Measurements from ENCODE around the gene KRTAP19-8.

The KRTAP19-8 gene, protein sequence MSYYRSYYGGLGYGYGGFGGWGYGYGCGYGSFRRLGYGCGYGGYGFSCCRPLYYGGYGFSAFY

GRCh38 chr21:31038376-31038775, at the start of gene KRTAP19-8:
TSS of gene KRTAP19-8 (minus strand) at chr21:31038476. CDS start at chr21:31038443, 33 bp downstream.
- Histone ChIP-seq H3K27ac (ENCODE audit: low read depth, low read length) (no peak within 1 kb of the TSS), H3K4me1 (ENCODE audit: control insufficient read depth, insufficient read depth, low read length) (no peaks in the 10 kb centered on the region), H3K9ac (ENCODE audit: low read length) (no peak within 1 kb of the TSS), H3K36me3 (ENCODE audit: control insufficient read depth, insufficient read depth, low read length) (no peaks in the 10 kb centered on the region), H3K4me3 (ENCODE audit: low read length) (no peak within 1 kb of the TSS), H3K27me3 (ENCODE audit: control insufficient read depth, insufficient read depth, low read length) (no peaks in the 10 kb centered on the region)

GRCh38 chr21:31087639-31088473, 49.6 kb upstream of the KRTAP19-8 start:
- Histone ChIP-seq H3K36me3 (ENCODE audit: control insufficient read depth, insufficient read depth, low read length) (no peaks in the 10 kb centered on the region), H3K27me3 (ENCODE audit: control insufficient read depth, insufficient read depth, low read length) (no peaks in the 10 kb centered on the region), H3K4me3 (ENCODE audit: low read length) (no peak overlapping the region), H3K4me1 (ENCODE audit: control insufficient read depth, insufficient read depth, low read length) (no peaks in the 10 kb centered on the region), H3K9ac (ENCODE audit: low read length) (no peak overlapping the region), H3K27ac (ENCODE audit: low read depth, low read length) (no peak overlapping the region)

DNA sequence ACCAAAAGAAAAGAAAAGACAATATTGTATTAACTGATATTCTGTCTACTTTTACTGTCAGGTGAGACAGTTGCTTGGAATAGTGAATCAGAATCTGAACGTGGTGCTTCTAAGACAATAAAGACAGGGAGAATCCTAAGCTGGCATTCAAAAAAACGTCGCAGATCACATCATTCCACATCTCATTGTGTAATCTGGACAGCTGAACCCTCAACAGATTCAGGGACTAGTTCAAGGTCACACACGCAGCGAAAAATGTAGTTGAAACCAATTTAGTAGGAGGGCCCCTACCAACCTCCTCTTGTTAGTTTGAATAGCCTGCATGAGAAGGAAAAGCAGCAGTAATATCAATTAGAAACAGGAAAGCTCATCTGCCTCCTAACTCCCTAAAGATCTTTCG, 46.4 kb upstream of the KRTAP19-8 start:
- Histone ChIP-seq H3K4me1 (ENCODE audit: control insufficient read depth, insufficient read depth, low read length) (no peaks in the 10 kb centered on the region), H3K27me3 (ENCODE audit: control insufficient read depth, insufficient read depth, low read length) (no peaks in the 10 kb centered on the region), H3K4me3 (ENCODE audit: low read length) (no peak overlapping the region), H3K36me3 (ENCODE audit: control insufficient read depth, insufficient read depth, low read length) (no peaks in the 10 kb centered on the region), H3K27ac (ENCODE audit: low read depth, low read length) (no peak overlapping the region), H3K9ac (ENCODE audit: low read length) (no peak overlapping the region)

GRCh38 chr21:31078796-31079195, 40.5 kb upstream of the KRTAP19-8 start:
- H3K27me3 ChIP-seq (ENCODE audit: control insufficient read depth, insufficient read depth, low read length), result no peaks in the 10 kb centered on the region
- H3K27ac ChIP-seq (ENCODE audit: low read depth, low read length), result no peak overlapping the region
- no peaks in the 10 kb centered on the region for H3K36me3 ChIP-seq (ENCODE audit: control insufficient read depth, insufficient read depth, low read length)
- H3K4me3 ChIP-seq (ENCODE audit: low read length), result no peak overlapping the region
- no peak overlapping the region for H3K9ac ChIP-seq (ENCODE audit: low read length)
- no peaks in the 10 kb centered on the region for H3K4me1 ChIP-seq (ENCODE audit: control insufficient read depth, insufficient read depth, low read length)

DNA sequence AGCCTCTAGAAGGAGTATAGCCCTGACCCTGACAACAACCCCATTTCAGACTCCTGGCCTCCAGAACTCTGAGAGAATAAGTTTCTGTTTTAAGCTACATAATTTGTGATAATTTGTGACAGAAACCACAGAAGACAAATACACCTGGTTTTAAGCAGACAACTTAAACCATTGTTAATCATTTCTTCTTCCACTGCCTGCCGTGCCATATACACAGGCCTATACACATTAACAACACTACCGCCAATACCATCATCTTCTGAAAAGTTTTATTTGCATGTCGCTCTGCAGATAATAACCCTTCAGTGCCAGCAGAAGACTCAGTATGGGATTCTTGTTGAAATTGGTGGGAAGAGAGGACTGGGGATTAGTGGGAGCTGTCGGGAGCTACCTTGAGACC, 39.9 kb upstream of the KRTAP19-8 start:
- H3K27ac ChIP-seq (ENCODE audit: low read depth, low read length), result no peak overlapping the region
- no peaks in the 10 kb centered on the region for H3K36me3 ChIP-seq (ENCODE audit: control insufficient read depth, insufficient read depth, low read length)

DNA sequence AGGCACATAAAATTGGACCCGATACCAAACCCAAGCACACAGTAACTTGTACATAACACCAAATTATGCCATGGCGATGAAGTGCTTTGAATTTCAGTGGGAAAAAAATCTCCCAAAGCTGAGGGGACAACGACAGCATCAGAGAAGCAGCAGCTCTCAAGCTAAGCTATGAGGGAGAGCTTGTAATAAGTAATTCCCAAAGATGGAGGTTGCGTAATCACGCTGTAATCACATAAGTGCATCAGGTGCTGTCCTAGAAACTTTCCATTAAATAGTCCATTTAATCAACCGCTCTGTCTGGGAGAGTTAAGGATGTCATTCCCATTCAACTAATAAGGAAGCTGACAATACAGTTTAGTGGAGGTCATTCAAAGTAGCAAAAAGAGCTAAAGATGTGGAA, 37.6 kb upstream of the KRTAP19-8 start:
- no peaks in the 10 kb centered on the region for H3K36me3 ChIP-seq (ENCODE audit: control insufficient read depth, insufficient read depth, low read length)
- no peaks in the 10 kb centered on the region for H3K27me3 ChIP-seq (ENCODE audit: control insufficient read depth, insufficient read depth, low read length)
- H3K27ac ChIP-seq (ENCODE audit: low read depth, low read length), result no peak overlapping the region
- H3K9ac ChIP-seq (ENCODE audit: low read length), result no peak overlapping the region
- H3K4me3 ChIP-seq (ENCODE audit: low read length), result no peak overlapping the region
- H3K4me1 ChIP-seq (ENCODE audit: control insufficient read depth, insufficient read depth, low read length), result no peaks in the 10 kb centered on the region

More for the DNA sequence above, 39.9 kb upstream of the KRTAP19-8 start:
- Histone ChIP-seq H3K27me3 (ENCODE audit: control insufficient read depth, insufficient read depth, low read length) (no peaks in the 10 kb centered on the region), H3K4me3 (ENCODE audit: low read length) (no peak overlapping the region), H3K9ac (ENCODE audit: low read length) (no peak overlapping the region), H3K4me1 (ENCODE audit: control insufficient read depth, insufficient read depth, low read length) (no peaks in the 10 kb centered on the region)

DNA sequence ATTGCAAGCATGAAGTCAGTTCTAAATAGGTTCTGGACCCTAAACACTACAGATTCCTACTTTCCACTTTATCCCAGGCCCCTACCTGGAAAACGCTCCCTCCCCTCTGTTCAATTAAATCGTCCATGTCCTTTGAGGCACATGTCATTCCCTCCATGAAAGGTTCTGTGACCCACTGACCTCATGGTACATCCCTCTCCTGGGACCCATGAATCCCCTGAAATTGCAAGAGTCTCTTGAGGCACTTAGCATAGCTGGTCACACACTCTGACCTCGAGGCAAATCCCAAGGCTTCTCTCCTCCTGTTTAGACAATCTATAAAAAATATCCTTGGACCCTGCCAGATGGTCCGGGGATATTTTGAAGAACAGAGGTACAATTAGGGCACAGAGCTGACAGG, 34.3 kb upstream of the KRTAP19-8 start:
- Histone ChIP-seq H3K36me3 (ENCODE audit: control insufficient read depth, insufficient read depth, low read length) (no peaks in the 10 kb centered on the region), H3K9ac (ENCODE audit: low read length) (no peak overlapping the region), H3K4me1 (ENCODE audit: control insufficient read depth, insufficient read depth, low read length) (no peaks in the 10 kb centered on the region), H3K27ac (ENCODE audit: low read depth, low read length) (no peak overlapping the region), H3K27me3 (ENCODE audit: control insufficient read depth, insufficient read depth, low read length) (no peaks in the 10 kb centered on the region), H3K4me3 (ENCODE audit: low read length) (no peak overlapping the region)

- Histone ChIP-seq H3K36me3 (ENCODE audit: control insufficient read depth, insufficient read depth, low read length) (no peaks in the 10 kb centered on the region), H3K27ac (ENCODE audit: low read depth, low read length) (no peak overlapping the region), H3K4me3 (ENCODE audit: low read length) (no peak overlapping the region), H3K9ac (ENCODE audit: low read length) (no peak overlapping the region), H3K27me3 (ENCODE audit: control insufficient read depth, insufficient read depth, low read length) (no peaks in the 10 kb centered on the region), H3K4me1 (ENCODE audit: control insufficient read depth, insufficient read depth, low read length) (no peaks in the 10 kb centered on the region)
Observed at GRCh38 chr21:31064803-31065202, 26.5 kb upstream of the KRTAP19-8 start.

GRCh38 chr21:31052489-31053142, 14.3 kb upstream of the KRTAP19-8 start:
- no peak overlapping the region for H3K4me3 ChIP-seq (ENCODE audit: low read length)
- H3K9ac ChIP-seq (ENCODE audit: low read length), result no peak overlapping the region
- no peak overlapping the region for H3K27ac ChIP-seq (ENCODE audit: low read depth, low read length)
- no peaks in the 10 kb centered on the region for H3K36me3 ChIP-seq (ENCODE audit: control insufficient read depth, insufficient read depth, low read length)
- H3K27me3 ChIP-seq (ENCODE audit: control insufficient read depth, insufficient read depth, low read length), result no peaks in the 10 kb centered on the region
- no peaks in the 10 kb centered on the region for H3K4me1 ChIP-seq (ENCODE audit: control insufficient read depth, insufficient read depth, low read length)

GRCh38 chr21:31050577-31051157, 12.4 kb upstream of the KRTAP19-8 start:
- Histone ChIP-seq H3K9ac (ENCODE audit: low read length) (no peak overlapping the region), H3K27ac (ENCODE audit: low read depth, low read length) (no peak overlapping the region), H3K4me1 (ENCODE audit: control insufficient read depth, insufficient read depth, low read length) (no peaks in the 10 kb centered on the region), H3K27me3 (ENCODE audit: control insufficient read depth, insufficient read depth, low read length) (no peaks in the 10 kb centered on the region), H3K4me3 (ENCODE audit: low read length) (no peak overlapping the region), H3K36me3 (ENCODE audit: control insufficient read depth, insufficient read depth, low read length) (no peaks in the 10 kb centered on the region)

GRCh38 chr21:31045841-31046240, 7.6 kb upstream of the KRTAP19-8 start:
- no peak overlapping the region for H3K9ac ChIP-seq (ENCODE audit: low read length)
- H3K27ac ChIP-seq (ENCODE audit: low read depth, low read length), result no peak overlapping the region
- no peaks in the 10 kb centered on the region for H3K27me3 ChIP-seq (ENCODE audit: control insufficient read depth, insufficient read depth, low read length)
- no peaks in the 10 kb centered on the region for H3K4me1 ChIP-seq (ENCODE audit: control insufficient read depth, insufficient read depth, low read length)
- H3K36me3 ChIP-seq (ENCODE audit: control insufficient read depth, insufficient read depth, low read length), result no peaks in the 10 kb centered on the region
- no peak overlapping the region for H3K4me3 ChIP-seq (ENCODE audit: low read length)

DNA sequence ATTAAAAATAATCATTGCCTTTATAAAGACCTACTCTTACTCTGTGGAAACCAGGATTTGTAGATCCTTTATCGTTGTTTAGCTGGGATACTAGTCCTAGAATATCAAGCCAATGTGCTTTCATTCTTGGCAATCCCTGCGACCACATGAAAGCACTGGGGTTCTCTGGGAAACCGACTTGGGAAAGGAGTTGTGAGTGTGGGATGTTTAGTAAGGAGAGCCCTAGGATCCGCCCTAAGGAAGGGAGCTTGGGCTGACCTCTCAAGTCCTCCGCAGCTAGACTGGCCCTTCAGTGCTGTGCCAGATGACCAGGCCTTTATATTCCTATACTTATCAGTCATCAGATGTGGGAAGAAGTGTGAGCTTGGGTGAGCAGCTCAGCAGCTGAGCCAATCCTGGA, 5.2 kb upstream of the KRTAP19-8 start:
- H3K4me3 ChIP-seq (ENCODE audit: low read length), result no peak overlapping the region
- H3K9ac ChIP-seq (ENCODE audit: low read length), result no peak overlapping the region
- no peaks in the 10 kb centered on the region for H3K36me3 ChIP-seq (ENCODE audit: control insufficient read depth, insufficient read depth, low read length)
- no peak overlapping the region for H3K27ac ChIP-seq (ENCODE audit: low read depth, low read length)
- no peaks in the 10 kb centered on the region for H3K4me1 ChIP-seq (ENCODE audit: control insufficient read depth, insufficient read depth, low read length)
- no peaks in the 10 kb centered on the region for H3K27me3 ChIP-seq (ENCODE audit: control insufficient read depth, insufficient read depth, low read length)

All from rectal smooth muscle tissue (tissue), 1 donor.